Measurements from ENCODE around the gene EPM2AIP1. TPM values are rescaled to one million over a fixed set of nuclear protein-coding genes. Genes with fewer than 3 reads are reported as not detected.

The EPM2AIP1 gene
- total RNA-seq, 1 donor from 2014 or later: 51.4 TPM

DNA sequence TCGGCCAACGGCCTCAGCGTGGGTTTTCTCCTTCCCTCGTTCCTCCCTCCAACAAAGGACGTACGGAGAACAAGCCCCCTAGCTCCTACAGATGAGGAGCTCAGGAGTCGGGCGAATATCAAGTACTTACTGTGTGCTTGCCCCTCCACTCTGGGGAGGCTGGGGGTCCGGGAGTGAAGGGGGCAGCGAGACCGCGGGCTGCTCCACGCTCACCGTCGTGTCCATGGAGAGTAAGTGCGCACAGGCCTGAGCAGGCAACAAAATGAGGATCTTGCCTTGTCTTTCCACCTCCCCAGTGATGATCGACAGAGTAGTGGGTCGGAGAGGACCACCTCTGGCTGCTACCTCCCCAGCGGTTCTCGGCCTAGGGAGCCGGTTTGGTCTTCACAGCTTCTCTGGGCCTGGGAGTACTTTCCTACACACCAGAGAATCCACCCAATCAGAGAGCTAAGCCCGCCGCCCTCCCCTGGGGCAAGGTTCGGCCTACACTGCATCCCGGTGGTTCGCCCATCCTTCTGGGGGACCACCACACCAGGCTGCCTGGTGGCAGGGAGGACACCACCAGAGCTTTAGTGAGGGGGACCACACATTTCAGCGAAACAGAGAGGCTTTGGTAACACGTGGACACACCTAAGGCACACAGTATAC lies 47.5 kb downstream of the EPM2AIP1 start:
- Histone ChIP-seq H3K9me3 (ENCODE audit: low read depth) (no peaks in the 10 kb centered on the region), H3K4me3 (peak overlapping the region; percentile 52), H2AFZ (replicated peaks) (peak overlapping the region; percentile 91), H3K27me3 (peaks cover 34% of the 10 kb centered on the region), H4K20me1 (ENCODE audit: low read depth) (no peaks in the 10 kb centered on the region), H3K4me2 (peak overlapping the region; percentile 89), H3K79me2 (ENCODE audit: low read depth) (no peaks in the 10 kb centered on the region), H3K4me1 (peaks cover 10% of the 10 kb centered on the region), H3K9ac (no peak overlapping the region), H3F3A (ENCODE audit: low read depth) (peaks cover 12% of the 10 kb centered on the region), H3K36me3 (no peaks in the 10 kb centered on the region), H3K27ac (no peak overlapping the region)
- Mint-ChIP-seq H3K36me3 (peaks cover 5% of the 10 kb centered on the region), H3K4me3 (peak overlapping the region; percentile 85), H3K9me3 (peaks cover 43% of the 10 kb centered on the region), H3K4me1 (peaks cover 3% of the 10 kb centered on the region), H3K27me3 (ENCODE audit: insufficient read depth, low read depth) (peaks cover 21% of the 10 kb centered on the region), H3K27ac (no peak overlapping the region)
- no peak for DNase-seq (ENCODE audit: low spot score)
- TF ChIP-seq EZH2phosphoT487 (IDR thresholded peaks at IDR 0.05) (no peak), EZH2 (IDR thresholded peaks at IDR 0.05) (no peak)
- TF ChIP-seq, protein P1, sequence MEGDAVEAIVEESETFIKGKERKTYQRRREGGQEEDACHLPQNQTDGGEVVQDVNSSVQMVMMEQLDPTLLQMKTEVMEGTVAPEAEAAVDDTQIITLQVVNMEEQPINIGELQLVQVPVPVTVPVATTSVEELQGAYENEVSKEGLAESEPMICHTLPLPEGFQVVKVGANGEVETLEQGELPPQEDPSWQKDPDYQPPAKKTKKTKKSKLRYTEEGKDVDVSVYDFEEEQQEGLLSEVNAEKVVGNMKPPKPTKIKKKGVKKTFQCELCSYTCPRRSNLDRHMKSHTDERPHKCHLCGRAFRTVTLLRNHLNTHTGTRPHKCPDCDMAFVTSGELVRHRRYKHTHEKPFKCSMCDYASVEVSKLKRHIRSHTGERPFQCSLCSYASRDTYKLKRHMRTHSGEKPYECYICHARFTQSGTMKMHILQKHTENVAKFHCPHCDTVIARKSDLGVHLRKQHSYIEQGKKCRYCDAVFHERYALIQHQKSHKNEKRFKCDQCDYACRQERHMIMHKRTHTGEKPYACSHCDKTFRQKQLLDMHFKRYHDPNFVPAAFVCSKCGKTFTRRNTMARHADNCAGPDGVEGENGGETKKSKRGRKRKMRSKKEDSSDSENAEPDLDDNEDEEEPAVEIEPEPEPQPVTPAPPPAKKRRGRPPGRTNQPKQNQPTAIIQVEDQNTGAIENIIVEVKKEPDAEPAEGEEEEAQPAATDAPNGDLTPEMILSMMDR (IDR thresholded peaks at IDR 0.05): no peak

DNA sequence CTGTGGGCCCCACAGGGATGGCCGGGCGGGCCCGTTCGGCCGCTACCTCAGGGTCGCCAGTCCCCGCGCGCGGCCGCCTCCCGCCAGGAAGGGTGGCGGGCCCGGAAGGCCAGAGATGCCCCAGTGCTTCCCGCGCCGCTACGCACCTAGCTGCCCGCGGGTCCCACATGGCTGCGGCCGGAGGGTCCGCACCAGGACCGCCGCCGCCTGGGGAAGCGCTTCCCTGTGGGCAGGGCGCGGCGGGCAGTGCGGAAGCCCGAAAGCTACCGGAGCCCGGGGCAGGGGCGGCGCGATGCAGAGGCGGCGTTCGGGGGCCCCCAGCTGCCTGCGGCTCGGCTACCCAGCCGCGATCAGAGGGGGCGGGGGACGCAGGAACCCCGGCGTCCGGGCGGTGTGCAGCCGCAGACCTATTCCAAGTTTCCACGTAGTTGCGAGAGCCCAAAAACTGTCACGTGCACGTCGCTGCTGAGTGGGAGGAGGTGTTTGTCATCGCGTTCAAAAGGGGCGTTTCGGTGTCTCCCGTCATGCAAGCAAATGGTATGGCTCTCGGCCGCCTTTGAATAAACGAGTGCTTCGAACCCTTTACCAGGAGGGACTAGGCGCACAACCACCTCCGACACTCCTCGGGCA lies 48.2 kb downstream of the EPM2AIP1 start, which contains the start of gene TRANK1:
TRANK1 (minus strand) TSS at position 414 of the 630 bp plus-strand sequence; CDS start at position 169, 245 bp downstream.
- peaks cover 34% of the 10 kb centered on the region for H3K27me3 ChIP-seq
- H3K27ac ChIP-seq: no peak within 1 kb of the TSS
- peaks cover 5% of the 10 kb centered on the region for H3K36me3 Mint-ChIP-seq
- peaks cover 3% of the 10 kb centered on the region for H3K4me1 Mint-ChIP-seq
- peak within 1 kb of the TSS; percentile 52 for H3K4me3 ChIP-seq
- peak within 1 kb of the TSS; percentile 85 for H3K4me3 Mint-ChIP-seq
- H3K79me2 ChIP-seq (ENCODE audit: low read depth): no peaks in the 10 kb centered on the region
- H3K4me2 ChIP-seq: peak within 1 kb of the TSS; percentile 89
- H3K9ac ChIP-seq: peak within 1 kb of the TSS; percentile 15
- peak within 1 kb of the TSS; percentile 91 for H2AFZ ChIP-seq (replicated peaks)
- peaks cover 12% of the 10 kb centered on the region for H3F3A ChIP-seq (ENCODE audit: low read depth)
- TF ChIP-seq EZH2phosphoT487 (IDR thresholded peaks at IDR 0.05): peak; percentile 67
- TF ChIP-seq, protein P1 (IDR thresholded peaks at IDR 0.05): no peak
- peak; percentile 74 for TF ChIP-seq EZH2 (IDR thresholded peaks at IDR 0.05)
- no peaks in the 10 kb centered on the region for H3K9me3 ChIP-seq (ENCODE audit: low read depth)
- no peaks in the 10 kb centered on the region for H4K20me1 ChIP-seq (ENCODE audit: low read depth)
- peaks cover 43% of the 10 kb centered on the region for H3K9me3 Mint-ChIP-seq
- H3K27ac Mint-ChIP-seq: peak within 1 kb of the TSS; percentile 46
- H3K36me3 ChIP-seq: no peaks in the 10 kb centered on the region
- H3K27me3 Mint-ChIP-seq (ENCODE audit: insufficient read depth, low read depth): peaks cover 20% of the 10 kb centered on the region
- peak; percentile 56 for DNase-seq (ENCODE audit: low spot score)
- peaks cover 10% of the 10 kb centered on the region for H3K4me1 ChIP-seq

DNA sequence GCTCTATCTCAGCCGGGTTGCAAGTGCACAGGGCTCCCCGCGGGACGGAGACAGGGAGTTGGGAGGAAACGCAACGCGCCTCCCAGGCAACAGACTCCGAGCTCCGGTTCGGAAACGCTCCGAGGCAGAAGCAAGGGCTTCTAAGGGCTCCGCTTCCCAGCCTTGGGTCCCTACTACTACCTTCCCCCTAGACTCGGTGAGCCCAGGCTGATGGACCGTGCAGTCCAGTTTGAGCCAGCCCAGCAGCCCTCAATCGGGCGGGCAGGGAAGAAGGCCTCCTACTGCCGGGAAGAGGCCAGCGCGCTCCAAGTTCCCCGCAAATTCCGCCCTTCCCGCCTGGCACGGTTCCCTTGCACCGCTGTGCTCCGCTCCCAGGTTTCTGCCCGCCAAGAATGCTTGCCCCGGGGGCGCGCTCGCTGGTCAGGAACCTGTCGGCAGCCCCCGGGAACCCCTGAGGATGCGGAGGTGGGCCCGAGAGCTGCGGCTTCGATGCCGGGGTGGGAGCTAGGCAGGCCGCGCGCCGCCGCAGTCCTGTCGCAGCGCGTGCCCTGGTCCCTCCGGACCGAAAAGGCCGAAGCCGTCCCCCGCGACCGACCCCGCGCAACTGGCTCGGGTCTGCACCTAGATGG lies 48.8 kb downstream of the EPM2AIP1 start:
- H2AFZ ChIP-seq (replicated peaks): peak overlapping the region; percentile 91

More for the DNA sequence above, 48.8 kb downstream of the EPM2AIP1 start:
- Histone ChIP-seq H3K9ac (peak overlapping the region; percentile 15), H3K4me1 (peaks cover 10% of the 10 kb centered on the region), H3K27ac (no peak overlapping the region), H3K36me3 (no peaks in the 10 kb centered on the region), H3K9me3 (ENCODE audit: low read depth) (no peaks in the 10 kb centered on the region), H3K79me2 (ENCODE audit: low read depth) (no peaks in the 10 kb centered on the region), H3K4me3 (peak overlapping the region; percentile 52), H3K4me2 (peak overlapping the region; percentile 89), H3K27me3 (peaks cover 34% of the 10 kb centered on the region), H4K20me1 (ENCODE audit: low read depth) (no peaks in the 10 kb centered on the region), H3F3A (ENCODE audit: low read depth) (peaks cover 12% of the 10 kb centered on the region)
- Mint-ChIP-seq H3K4me3 (peak overlapping the region; percentile 84), H3K36me3 (peaks cover 5% of the 10 kb centered on the region), H3K27ac (no peak overlapping the region), H3K9me3 (peaks cover 38% of the 10 kb centered on the region), H3K27me3 (ENCODE audit: insufficient read depth, low read depth) (peaks cover 20% of the 10 kb centered on the region), H3K4me1 (peaks cover 3% of the 10 kb centered on the region)
- peak; percentile 76 for DNase-seq (ENCODE audit: low spot score)
- TF ChIP-seq EZH2 (IDR thresholded peaks at IDR 0.05): peak; percentile 77
- TF ChIP-seq EZH2phosphoT487 (IDR thresholded peaks at IDR 0.05): peak; percentile 83
- TF ChIP-seq, protein P1 (IDR thresholded peaks at IDR 0.05): peak; percentile 9
